PFSK-1 (cell line): ENCODE results near the gene NLRP14.

Source experiments
- POLR2AphosphoS5 ChIP-seq: IDR thresholded peaks from 2 replicates; pipeline ENCODE4 v1.6.1; 2012; ENCODE audit warnings: low read depth, mild to moderate bottlenecking, control low read depth, low read length, moderate library complexity
- SIN3A ChIP-seq: IDR thresholded peaks from 2 replicates; pipeline ENCODE4 v1.6.1; 2012; ENCODE audit warnings: mild to moderate bottlenecking, low read length, moderate library complexity, borderline replicate concordance; ENCODE audit not compliant: insufficient read depth
- TAF1 ChIP-seq: IDR thresholded peaks from 2 replicates; pipeline ENCODE4 v1.6.1; 2012; ENCODE audit warnings: low read length, control low read depth, borderline replicate concordance; ENCODE audit not compliant: insufficient read depth

- TF ChIP-seq POLR2AphosphoS5, result no peak
- TF ChIP-seq TAF1, result no peak
- no peak for TF ChIP-seq SIN3A
Observed at GRCh38 chr11:7115780-7116179, 95.5 kb downstream of the NLRP14 start.
